22Rv1 (cell line): ENCODE results near the gene RAB31.
"Not testable (repeated sequence)": the region's sequence is repeated elsewhere in the genome, so short reads cannot be mapped to it uniquely, and the experiment has no call there.

Experiments used
- H3K27ac ChIP-seq: fragments of 450-650 bp; 2 replicates; pipeline ENCODE4 v1.5.1; 2017
- CTCF ChIP-seq: fragments of 450-650 bp; IDR thresholded peaks from 2 replicates; pipeline ENCODE4 v1.5.1; 2017; ENCODE audit warnings: mild to moderate bottlenecking
- ZFX ChIP-seq: fragments of 450-650 bp; IDR thresholded peaks from 2 replicates; pipeline ENCODE4 v1.6.1; 2017; ENCODE audit warnings: antibody characterized with exemption, borderline replicate concordance

Gene RAB31

GRCh38 chr18:9901377-9901776, 193.3 kb downstream of the RAB31 start:
- no peak overlapping the region for H3K27ac ChIP-seq
- no peak for TF ChIP-seq CTCF

- not testable (repeated sequence) for H3K27ac ChIP-seq
Observed at GRCh38 chr18:9902264-9902663, 194.2 kb downstream of the RAB31 start.

- no peak overlapping the region for H3K27ac ChIP-seq
- TF ChIP-seq ZFX = no peak
- no peak for TF ChIP-seq CTCF
Observed at GRCh38 chr18:9902832-9903231, 194.7 kb downstream of the RAB31 start.

- H3K27ac ChIP-seq = no peak overlapping the region
- TF ChIP-seq CTCF = no peak
- TF ChIP-seq ZFX = no peak
Observed at GRCh38 chr18:9905401-9905922, 197.4 kb downstream of the RAB31 start.

- no peak overlapping the region for H3K27ac ChIP-seq
- TF ChIP-seq CTCF (no peak), ZFX (no peak)
Observed at GRCh38 chr18:9906481-9906880, 198.4 kb downstream of the RAB31 start.

GRCh38 chr18:9907867-9908266, 199.8 kb downstream of the RAB31 start:
- TF ChIP-seq ZFX (no peak), CTCF (no peak)

GRCh38 chr18:9910071-9910470, 202.0 kb downstream of the RAB31 start:
- TF ChIP-seq CTCF (no peak), ZFX (no peak)
- H3K27ac ChIP-seq = no peak overlapping the region

More at GRCh38 chr18:9907867-9908266, 199.8 kb downstream of the RAB31 start:
- H3K27ac ChIP-seq = no peak overlapping the region

- no peak overlapping the region for H3K27ac ChIP-seq
- TF ChIP-seq ZFX (no peak), CTCF (no peak)
Observed at GRCh38 chr18:9910661-9911060, 202.6 kb downstream of the RAB31 start.
